OCI-LY7 (cell line): ENCODE results near the gene AKAP13.

ENCODE experiments used
- EZH2phosphoT487 ChIP-seq: fragments of 200-600 bp; sonication (generic); IDR thresholded peaks from 2 replicates; pipeline ENCODE4 v1.6.1; 2018; ENCODE audit warnings: low read depth, borderline replicate concordance, mild to moderate bottlenecking, mixed run types, antibody characterized with exemption, low read length, moderate library complexity, mixed read lengths
- TF ChIP-seq, protein P1 (sequence below): fragments of 200-600 bp; sonication (generic); conservative IDR thresholded peaks from 2 replicates; pipeline ENCODE4 v1.5.1; 2014; ENCODE audit warnings: mild to moderate bottlenecking, antibody characterized with exemption, low read length, moderate library complexity, mixed read lengths

DNA sequence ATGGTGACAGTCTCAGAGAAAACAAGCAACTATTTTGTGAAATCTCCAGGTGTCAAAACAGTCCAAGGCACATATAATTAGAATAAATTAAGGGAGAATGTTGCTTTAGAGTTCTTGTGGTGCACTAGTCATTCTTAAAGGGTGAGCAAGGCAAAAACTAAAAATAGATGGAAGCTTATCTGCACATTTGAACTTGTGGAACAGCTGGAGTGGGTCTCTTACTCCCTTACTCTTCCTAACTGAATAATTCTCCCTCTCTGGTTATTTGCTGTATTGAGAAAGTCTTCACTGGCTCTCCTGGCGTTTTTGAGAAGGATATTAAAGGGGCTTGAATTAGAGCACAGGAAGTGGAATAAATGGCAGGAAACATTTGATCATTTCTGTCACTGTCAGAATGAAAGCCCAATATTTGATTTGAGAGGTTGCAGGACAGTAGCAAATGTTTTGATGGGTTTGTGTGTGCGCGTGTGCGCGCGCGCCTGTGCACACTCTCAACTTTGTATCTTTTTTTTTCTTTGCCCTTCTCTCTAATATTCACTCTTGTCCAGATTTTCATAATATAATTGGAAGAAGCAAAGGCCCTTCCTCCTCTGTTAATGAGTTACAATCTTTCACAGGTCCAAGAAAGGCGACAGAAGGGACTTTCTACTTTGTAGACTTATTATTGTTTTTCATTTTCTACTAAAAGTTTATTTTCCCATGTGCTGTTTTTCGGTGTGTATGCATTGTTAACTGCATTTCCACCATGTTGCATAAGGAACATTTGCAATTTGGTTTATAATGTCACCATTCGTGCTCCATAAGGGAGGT, 40.9 kb downstream of the AKAP13 start:
- TF ChIP-seq EZH2phosphoT487, result no peak
- TF ChIP-seq, protein P1, sequence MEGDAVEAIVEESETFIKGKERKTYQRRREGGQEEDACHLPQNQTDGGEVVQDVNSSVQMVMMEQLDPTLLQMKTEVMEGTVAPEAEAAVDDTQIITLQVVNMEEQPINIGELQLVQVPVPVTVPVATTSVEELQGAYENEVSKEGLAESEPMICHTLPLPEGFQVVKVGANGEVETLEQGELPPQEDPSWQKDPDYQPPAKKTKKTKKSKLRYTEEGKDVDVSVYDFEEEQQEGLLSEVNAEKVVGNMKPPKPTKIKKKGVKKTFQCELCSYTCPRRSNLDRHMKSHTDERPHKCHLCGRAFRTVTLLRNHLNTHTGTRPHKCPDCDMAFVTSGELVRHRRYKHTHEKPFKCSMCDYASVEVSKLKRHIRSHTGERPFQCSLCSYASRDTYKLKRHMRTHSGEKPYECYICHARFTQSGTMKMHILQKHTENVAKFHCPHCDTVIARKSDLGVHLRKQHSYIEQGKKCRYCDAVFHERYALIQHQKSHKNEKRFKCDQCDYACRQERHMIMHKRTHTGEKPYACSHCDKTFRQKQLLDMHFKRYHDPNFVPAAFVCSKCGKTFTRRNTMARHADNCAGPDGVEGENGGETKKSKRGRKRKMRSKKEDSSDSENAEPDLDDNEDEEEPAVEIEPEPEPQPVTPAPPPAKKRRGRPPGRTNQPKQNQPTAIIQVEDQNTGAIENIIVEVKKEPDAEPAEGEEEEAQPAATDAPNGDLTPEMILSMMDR, result no peak
